IPS DF 19.7 (cell line): Measurements from ENCODE around the gene DOC2B.

Experiments used
- DNase-seq: peaks from one replicate; pipeline ENCODE4 v3.0.0-alpha.2; 2013; ENCODE audit warnings: low read depth, low spot score

DOC2B gene

DNA sequence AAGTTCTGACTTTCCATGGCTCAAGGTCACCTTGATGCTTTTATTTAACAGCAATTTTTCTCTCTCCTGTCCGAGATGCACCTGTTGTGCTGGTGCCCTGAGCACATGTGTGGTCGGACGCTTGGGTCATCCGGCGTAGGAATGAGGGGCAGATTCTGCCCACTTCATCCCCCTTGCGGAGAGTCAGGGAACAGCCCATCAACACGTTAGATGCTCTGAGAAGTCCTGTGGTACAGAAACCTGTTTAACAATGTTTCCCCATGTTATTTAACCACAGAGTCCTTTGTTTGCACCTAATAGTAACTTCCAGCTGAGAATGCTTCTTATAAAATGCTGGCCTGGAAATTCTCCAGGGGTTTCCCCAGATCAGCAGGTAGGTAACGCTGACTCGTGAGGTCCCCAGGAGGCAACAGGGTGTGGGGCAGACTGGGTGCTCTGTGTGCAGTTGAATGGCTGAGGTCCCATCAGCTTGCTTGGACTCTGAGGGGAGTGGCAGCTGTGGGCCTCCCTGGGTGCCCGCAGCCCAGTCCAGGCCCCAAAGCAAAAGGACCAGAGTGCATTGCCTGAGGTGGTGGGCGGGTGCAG lies 17.8 kb downstream of the DOC2B start:
- no peak for DNase-seq

- no peak for DNase-seq
Observed at GRCh38 chr17:162689-163088, 18.8 kb downstream of the DOC2B start.

DNA sequence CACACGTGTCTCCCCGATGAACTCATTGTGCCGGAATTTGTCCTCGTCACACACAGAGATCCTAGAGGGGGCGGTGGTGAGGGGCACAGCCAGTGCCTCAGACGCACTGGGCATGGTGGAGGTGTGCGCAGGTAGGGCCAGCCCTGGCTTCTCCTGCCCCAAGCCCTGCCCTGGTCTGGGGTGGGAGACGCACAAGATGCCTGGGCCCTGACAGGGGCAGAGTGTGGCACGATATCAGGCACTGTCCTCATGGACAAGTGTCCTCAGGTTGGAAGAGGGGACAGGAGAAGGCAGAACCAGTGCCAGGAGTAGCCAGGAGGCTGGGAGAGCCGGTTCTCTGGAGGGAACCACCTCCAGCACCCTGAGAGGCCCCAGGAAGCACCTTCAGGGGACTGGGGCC lies 20.0 kb downstream of the DOC2B start:
- DNase-seq, result no peak

- DNase-seq, result no peak
Observed at GRCh38 chr17:160336-160735, 21.1 kb downstream of the DOC2B start.

DNA sequence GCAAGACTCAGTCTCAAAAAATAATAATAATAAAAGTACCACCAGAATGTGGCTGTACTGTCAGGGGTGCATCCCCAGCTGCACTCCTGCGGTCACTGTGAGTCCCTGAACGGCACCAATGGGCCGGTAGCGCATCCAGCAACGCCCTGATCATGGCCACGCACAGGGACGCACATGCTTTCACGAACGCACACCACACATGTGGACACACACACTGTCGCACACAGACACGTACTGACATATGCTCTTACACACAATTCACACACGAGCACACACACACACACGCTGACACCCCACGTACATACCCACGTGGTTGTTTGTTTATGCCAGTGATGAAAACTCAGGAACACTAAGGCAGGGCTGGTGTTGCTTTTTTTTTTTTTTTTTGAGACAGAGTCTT lies 21.8 kb downstream of the DOC2B start:
- DNase-seq, result no peak

DNA sequence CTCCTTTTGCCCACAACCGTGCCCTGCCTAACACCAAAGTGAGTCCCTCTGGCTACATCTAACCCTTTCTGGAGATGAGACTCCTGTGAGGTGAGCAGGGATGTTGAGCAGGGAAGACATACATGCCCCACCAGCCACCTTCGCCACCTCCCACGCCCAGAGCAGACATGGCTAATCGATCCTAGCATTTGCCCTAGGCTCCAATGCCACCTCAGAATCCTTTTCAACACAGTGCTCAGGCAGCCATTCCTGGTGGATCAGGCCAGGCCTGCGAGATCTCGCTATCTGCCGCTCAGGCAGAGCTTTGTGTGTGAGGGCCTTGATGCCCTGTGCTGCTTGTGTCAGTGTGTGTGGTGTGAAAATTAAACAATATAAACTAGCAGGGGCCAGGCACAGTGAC lies 23.1 kb downstream of the DOC2B start:
- no peak for DNase-seq

DNA sequence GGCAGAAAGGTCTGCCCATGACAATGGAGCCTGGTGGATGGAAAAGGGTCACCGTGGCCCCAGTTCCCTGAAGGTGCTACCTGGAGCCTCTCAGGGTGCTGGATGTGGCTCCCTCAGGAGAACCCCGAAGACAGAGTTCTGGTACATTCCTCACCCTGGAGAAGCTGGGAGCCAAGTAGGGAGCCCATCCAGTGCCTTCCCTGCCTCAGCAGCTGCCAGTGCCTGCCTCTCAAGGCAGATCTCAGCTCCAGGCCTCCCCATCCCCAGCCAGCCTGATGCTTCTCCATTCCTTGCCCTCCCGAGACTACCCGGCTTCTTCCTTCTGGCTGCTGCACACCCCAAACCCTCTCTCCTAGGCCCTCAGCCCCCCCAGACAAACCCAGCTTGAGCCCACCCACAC lies 23.5 kb downstream of the DOC2B start:
- no peak for DNase-seq

DNA sequence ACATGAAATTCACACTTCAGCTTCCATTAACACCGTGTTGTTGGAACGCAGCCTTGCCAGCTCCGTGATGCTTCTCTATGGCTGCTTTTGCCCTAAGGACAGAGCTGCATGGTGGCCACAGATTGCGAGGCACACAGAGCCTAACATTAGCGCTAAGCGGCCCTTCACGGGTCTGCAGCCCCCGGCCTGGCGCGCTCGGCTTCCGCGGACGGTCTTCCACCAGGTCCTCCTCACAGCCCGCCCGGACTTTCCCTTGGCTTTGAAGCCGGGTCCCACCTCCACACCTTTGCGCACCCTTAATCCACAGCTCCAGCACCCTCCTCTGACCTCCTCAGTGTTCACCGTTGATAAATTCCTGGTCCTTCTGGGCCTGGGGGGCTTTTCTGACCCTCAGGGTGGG lies 24.5 kb downstream of the DOC2B start:
- DNase-seq, result no peak

GRCh38 chr17:156094-156621 lies 25.3 kb downstream of the DOC2B start:
- no peak for DNase-seq

GRCh38 chr17:155576-155975 lies 25.9 kb downstream of the DOC2B start:
- DNase-seq, result no peak

DNA sequence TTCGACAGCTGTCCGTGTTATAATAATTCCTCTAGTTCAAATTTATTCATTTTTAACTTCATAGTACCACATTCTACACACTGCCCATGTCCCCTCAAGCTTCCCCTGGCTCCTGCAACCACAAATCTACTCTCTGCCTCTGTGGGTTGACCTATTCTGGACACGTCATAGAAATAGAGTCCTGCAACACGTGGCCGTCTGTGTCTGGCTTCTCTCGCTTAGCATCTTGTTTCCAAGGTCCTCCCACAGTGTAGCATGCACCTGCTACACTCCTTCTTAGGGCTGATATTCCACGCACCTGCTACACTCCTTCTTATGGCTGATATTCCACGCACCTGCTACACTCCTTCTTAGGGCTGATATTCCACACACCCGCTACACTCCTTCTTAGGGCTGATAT lies 27.6 kb downstream of the DOC2B start:
- DNase-seq, result no peak

DNA sequence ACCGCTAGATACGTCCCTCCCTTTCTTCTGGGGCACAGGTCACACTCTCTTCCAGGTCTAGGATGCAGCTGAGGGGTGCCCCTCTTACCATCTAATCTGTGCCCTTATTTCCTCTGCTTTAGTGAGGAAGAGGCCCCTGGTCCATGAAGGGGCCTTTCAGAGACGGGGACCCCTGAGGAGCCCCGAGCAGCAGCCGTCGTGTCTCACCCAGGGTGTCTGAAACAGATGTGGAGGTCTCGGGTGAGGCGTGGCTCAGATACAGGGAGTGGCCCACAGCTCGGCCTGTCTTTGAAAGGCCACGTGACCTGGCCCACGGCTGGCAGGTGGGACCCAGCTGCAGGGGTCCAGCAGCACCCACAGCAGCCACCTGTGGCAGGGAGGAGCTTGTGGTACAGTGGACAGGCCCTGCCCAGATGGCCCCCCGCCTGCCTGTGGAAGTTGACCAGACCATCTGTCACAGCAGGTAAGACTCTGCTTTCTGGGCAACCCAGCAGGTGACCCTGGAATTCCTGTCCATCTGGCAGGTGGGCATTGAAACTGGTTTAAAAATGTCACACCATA lies 28.5 kb downstream of the DOC2B start:
- DNase-seq, result no peak

- DNase-seq, result no peak
Observed at GRCh38 chr17:151886-152859, 29.3 kb downstream of the DOC2B start.

DNA sequence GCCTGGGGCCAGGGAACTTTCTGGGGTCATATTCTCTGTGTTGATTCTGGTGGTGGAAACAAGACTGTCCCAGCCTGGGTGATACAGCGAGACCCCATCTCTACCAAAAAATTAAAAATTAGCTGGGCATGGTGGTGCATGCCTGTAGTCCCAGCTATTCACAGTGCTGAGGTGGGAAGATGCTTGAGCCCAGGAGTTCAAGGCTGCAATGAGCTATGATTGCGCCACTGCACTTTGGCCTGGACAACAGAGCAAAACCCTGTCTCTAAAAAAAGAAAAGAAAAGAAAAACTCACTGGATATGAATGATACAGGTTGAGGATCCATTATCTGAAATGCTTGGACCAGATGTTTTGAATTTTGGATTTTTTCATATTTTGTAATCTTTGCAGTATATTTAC lies 30.4 kb downstream of the DOC2B start:
- DNase-seq, result no peak

DNA sequence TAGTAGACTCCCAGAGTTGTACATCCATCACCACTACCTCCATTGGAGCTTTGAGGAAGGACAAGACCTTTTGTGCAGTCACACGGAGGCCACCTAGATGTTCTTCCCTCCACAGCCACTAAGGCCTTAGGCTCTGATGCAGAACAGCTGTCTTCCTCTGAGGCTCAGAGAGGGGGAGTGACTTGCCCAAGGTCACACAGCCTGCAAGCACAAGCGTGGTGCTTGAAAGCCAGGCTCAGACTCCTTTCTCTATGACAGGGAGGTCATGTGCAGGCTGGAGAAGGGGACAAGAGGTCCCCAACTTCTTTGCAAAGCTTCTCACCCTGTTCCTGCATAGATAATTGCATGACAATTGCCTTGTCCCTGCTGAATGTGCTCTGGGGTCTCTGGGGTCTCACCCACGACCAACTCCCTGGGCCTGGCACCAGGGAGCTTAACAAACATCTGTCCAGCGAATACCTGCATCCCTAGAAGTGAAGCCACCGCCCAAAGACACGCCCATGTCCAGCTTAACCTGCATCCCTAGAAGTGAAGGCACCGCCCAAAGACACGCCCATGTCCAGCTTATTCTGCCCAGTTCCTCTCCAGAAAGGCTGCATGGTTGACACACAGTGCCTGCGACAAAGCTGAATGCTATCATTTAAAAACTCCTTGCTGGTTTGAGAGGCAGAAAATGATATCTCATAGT lies 31.4 kb downstream of the DOC2B start:
- no peak for DNase-seq

- no peak for DNase-seq
Observed at GRCh38 chr17:149231-149630, 32.2 kb downstream of the DOC2B start.

- no peak for DNase-seq
Observed at GRCh38 chr17:148757-149156, 32.7 kb downstream of the DOC2B start.

DNA sequence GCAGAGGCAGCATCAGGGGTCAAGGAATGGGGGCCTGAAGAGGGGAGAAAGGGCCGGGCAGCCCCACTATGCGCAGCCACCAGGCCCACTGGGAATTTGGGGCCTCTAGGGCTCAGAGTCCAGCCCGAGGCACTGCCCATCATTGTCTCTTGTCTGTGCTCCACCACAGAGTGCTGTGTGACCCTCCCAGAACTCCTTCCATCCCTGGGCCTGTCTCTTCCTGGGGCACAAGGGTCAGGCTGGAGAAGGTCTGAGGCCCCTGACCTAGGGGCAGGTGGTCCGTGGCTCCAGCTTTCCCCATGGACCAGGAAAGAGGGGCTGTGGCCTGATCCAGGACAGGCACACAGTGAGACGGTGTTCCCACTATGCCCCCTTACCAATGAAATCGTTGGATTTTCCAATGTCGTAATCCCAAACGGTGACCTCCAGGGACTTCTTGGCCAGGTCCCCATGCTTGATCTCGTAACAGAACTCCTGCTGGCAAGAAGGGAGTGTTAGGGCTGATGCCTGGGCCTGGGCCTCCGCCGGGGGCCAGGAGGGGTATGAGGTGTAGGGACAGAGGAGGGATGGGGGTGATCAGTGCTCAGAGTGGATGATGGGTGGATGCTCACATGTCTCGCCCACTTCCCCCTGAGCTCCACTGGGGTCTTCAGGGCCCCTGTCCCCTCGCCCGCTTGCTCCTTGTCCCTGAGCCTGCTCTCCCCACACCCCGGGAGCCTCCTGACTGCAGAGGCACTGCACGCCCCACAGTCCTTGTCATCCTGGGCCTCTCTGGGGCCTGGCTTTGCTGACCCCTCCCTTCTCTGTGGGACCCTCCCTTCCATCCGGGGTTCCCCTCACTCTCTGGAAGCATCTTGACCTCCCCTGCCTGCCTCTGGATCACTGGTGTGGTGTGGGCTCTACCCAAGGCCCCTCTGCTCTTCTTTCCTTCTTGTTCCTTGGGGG lies 33.4 kb downstream of the DOC2B start:
- DNase-seq, result no peak

DNA sequence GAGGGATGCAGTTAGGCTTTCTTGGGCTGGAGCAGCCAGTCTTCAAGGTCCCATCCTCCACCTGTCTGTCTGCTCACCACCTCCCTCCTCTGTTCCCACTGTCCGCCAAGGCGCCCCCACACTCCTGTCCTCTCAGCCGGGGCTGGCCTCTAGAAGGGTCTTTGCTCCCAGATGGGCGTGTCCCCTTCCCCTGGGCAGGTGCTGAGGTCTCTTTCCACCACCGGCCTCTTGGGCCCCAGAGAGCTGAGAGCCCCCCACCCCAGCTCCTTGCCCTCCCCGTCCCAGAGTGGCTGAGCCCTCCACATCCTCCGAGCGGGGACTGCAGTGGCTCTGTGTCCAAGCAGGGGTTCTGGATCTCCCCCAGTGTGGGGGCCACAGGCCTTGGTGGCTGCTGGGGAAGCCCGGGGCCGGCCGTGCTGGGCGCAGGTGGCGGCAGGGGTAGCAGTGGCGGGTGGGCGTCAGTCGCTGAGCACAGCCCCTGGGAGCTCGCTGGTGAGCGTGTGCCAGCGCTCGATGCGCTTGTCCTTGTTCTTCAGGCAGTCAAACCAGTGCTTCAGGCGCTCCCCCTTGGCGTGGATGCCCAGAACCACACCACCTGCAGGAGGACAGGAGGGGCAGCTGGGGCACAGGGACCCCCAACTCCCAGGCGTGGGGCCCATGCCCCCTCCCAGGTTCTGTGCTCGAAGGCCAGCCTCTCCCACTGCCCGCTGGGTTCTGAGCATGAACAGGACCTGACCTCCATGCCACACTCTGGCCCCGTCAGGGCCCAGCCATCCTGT lies 34.3 kb downstream of the DOC2B start:
- DNase-seq, result no peak

- no peak for DNase-seq
Observed at GRCh38 chr17:146546-146945, 34.9 kb downstream of the DOC2B start.
